ENCODE results near the gene SPOCK1. TPM values are rescaled to one million over a fixed set of nuclear protein-coding genes. Genes with fewer than 3 reads are reported as not detected.
A peak's percentile ranks its signal among the peaks of the same experiment; 100 is the strongest.

Gene SPOCK1
- total RNA-seq, 1 experiment from 2014 or later: 9.8 TPM

DNA sequence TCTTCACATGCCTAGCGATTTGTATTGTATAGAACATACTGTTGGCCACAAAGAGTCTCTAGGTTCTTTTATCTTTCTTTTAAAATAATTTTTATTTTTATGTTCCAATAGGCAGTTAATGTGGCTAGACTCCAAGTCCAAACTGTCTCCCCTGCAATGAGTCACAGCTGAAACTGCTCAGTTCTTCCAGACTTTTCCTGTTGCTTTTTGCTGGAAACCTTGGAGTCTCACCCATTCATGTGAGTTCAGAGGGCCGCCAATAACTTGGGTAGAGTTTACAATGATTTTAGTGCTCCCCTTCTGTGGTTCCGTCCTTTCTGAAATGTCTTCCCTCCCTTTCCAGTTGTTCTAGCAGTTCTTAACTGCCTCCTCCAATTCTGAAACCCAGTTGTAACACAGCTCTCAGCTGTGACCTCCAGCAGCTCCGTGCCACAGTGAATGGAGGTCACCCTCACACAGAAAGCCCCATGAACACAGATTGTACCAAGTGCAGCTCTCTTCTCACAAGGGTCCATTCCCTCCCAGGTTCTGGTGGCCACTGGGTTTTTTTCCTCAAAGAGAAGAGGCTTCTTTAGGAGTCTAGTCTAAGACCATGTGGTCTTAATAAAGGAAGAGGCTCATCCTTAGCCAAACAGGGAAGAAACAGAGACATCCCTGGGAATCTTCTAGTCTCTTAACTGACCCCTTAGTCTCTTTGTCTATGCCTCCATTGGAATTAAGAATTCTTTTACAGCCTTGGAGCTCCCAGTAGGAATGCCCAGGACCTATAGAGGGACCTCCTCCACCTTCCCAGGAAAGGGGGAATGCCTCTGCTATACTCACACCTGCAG, 198.5 kb downstream of the SPOCK1 start:
- H2AFZ ChIP-seq (ENCODE audit: low read length): no peak overlapping the region
- peaks cover 41% of the 10 kb centered on the region for H3K4me1 ChIP-seq (ENCODE audit: insufficient read depth, low read length)
- no peak for ATAC-seq
- H3K4me2 ChIP-seq (ENCODE audit: low read length): no peak overlapping the region
- H3F3A ChIP-seq (ENCODE audit: low read length, unreplicated experiment): no peaks in the 10 kb centered on the region
- no peaks in the 10 kb centered on the region for H3K36me3 ChIP-seq (ENCODE audit: low read depth, low read length)
- no peak overlapping the region for H3K9ac ChIP-seq (ENCODE audit: low read length)
- H4K20me1 ChIP-seq (ENCODE audit: low read length): no peaks in the 10 kb centered on the region
- no peaks in the 10 kb centered on the region for H3K9me3 ChIP-seq (ENCODE audit: low read length)
- no peak overlapping the region for H3K27ac ChIP-seq (ENCODE audit: low read length)
- TF ChIP-seq, protein P1, sequence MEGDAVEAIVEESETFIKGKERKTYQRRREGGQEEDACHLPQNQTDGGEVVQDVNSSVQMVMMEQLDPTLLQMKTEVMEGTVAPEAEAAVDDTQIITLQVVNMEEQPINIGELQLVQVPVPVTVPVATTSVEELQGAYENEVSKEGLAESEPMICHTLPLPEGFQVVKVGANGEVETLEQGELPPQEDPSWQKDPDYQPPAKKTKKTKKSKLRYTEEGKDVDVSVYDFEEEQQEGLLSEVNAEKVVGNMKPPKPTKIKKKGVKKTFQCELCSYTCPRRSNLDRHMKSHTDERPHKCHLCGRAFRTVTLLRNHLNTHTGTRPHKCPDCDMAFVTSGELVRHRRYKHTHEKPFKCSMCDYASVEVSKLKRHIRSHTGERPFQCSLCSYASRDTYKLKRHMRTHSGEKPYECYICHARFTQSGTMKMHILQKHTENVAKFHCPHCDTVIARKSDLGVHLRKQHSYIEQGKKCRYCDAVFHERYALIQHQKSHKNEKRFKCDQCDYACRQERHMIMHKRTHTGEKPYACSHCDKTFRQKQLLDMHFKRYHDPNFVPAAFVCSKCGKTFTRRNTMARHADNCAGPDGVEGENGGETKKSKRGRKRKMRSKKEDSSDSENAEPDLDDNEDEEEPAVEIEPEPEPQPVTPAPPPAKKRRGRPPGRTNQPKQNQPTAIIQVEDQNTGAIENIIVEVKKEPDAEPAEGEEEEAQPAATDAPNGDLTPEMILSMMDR (conservative IDR thresholded peaks at IDR 0.05; ENCODE audit: low read depth, low read length): no peak
- no peak for TF ChIP-seq EZH2phosphoT487 (IDR thresholded peaks at IDR 0.05; ENCODE audit: borderline replicate concordance, low read length)
- no peak for TF ChIP-seq EZH2 (IDR thresholded peaks at IDR 0.05; ENCODE audit: low read length, unreplicated experiment)
- BruUV-seq (replicated peaks): no TSS peak
- no peak overlapping the region for H3K4me3 ChIP-seq (ENCODE audit: low read length)
- no peaks in the 10 kb centered on the region for H3K27me3 ChIP-seq (ENCODE audit: low read length)
- no peaks in the 10 kb centered on the region for H3K79me2 ChIP-seq (ENCODE audit: low read length)
- peak; percentile 27 for DNase-seq
- intact Hi-C loops (cut with micrococcal nuclease): no loop called here
- H3K9me2 ChIP-seq (replicated peaks; ENCODE audit: low read length): no peaks in the 10 kb centered on the region
- ChIA-PET CTCF (no interaction called here), POLR2A (ENCODE audit: unreplicated experiment) (no interaction called here)

DNA sequence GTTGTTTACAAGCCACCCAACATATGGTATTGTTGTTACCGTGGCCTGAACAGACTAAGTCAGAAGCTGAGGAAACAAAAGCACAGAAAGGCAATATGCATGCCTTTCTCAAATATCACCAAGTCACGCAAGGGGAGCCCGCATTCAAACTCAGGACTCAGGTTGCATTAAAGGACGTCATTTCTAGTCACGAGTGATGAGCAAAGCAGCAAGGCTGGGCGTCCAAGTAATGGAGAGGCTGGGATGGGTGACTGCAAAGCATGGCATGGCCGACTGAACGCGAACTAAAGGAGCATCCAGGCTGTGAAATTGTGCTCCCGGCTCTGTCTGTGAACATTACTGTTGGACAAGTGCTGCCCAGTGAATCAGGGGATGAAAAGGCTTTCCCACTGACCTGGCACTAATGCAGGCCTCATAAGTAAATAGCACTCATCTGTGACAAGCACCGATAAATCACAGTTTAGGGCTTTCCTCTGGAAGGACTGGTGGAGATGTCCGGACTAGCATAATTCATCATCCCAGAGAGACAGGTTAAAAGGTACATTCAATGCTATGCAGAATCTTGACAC, 202.8 kb downstream of the SPOCK1 start:
- CTCF ChIA-PET: no interaction called here

More for the DNA sequence above, 202.8 kb downstream of the SPOCK1 start:
- Histone ChIP-seq H3K79me2 (ENCODE audit: low read length) (no peaks in the 10 kb centered on the region), H3F3A (ENCODE audit: low read length, unreplicated experiment) (no peaks in the 10 kb centered on the region), H3K27me3 (ENCODE audit: low read length) (no peaks in the 10 kb centered on the region), H3K36me3 (ENCODE audit: low read depth, low read length) (no peaks in the 10 kb centered on the region), H3K9ac (ENCODE audit: low read length) (peak overlapping the region; percentile 80), H3K9me3 (ENCODE audit: low read length) (no peaks in the 10 kb centered on the region), H2AFZ (ENCODE audit: low read length) (no peak overlapping the region), H3K4me3 (ENCODE audit: low read length) (no peak overlapping the region), H4K20me1 (ENCODE audit: low read length) (no peaks in the 10 kb centered on the region), H3K4me2 (ENCODE audit: low read length) (peak overlapping the region; percentile 58), H3K9me2 (replicated peaks; ENCODE audit: low read length) (no peaks in the 10 kb centered on the region), H3K4me1 (ENCODE audit: insufficient read depth, low read length) (peaks cover 60% of the 10 kb centered on the region), H3K27ac (ENCODE audit: low read length) (peak overlapping the region; percentile 98)
- no peak for TF ChIP-seq EZH2phosphoT487 (IDR thresholded peaks at IDR 0.05; ENCODE audit: borderline replicate concordance, low read length)
- TF ChIP-seq EZH2 (IDR thresholded peaks at IDR 0.05; ENCODE audit: low read length, unreplicated experiment): no peak
- TF ChIP-seq, protein P1 (conservative IDR thresholded peaks at IDR 0.05; ENCODE audit: low read depth, low read length): no peak
- intact Hi-C loops (cut with micrococcal nuclease): no loop called here
- ATAC-seq (peak; percentile 64), DNase-seq (peak; percentile 81)
- POLR2A ChIA-PET (ENCODE audit: unreplicated experiment): no interaction called here
- no TSS peak for BruUV-seq (replicated peaks)
